HG03159 (cell line): ENCODE measurements around the gene EPN2.
"Not testable (repeated sequence)": the region's sequence is repeated elsewhere in the genome, so short reads cannot be mapped to it uniquely, and the experiment has no call there.

Experiments
- ATAC-seq: cut with Tn5 transposase; IDR thresholded peaks from one replicate; pipeline ENCODE4 v1.9.1; 2021; ENCODE audit warnings: mild to moderate bottlenecking, moderate library complexity; ENCODE audit not compliant: unreplicated experiment

Gene EPN2

GRCh38 chr17:19237139-19237388 lies at the start of gene EPN2:
Gene EPN2, plus strand, starts transcription at chr17:19237366. Its CDS starts 45,754 bp downstream, at chr17:19283120.
- not testable (repeated sequence) for ATAC-seq

GRCh38 chr17:19187883-19188869 lies 49.0 kb upstream of the EPN2 start:
- ATAC-seq, result peak; percentile 28

GRCh38 chr17:19188870-19189708 lies 48.1 kb upstream of the EPN2 start:
- peak; percentile 70 for ATAC-seq

GRCh38 chr17:19189781-19190405 lies 47.3 kb upstream of the EPN2 start:
- not testable (repeated sequence) for ATAC-seq

GRCh38 chr17:19196382-19197204 lies 40.6 kb upstream of the EPN2 start:
- peak; percentile 86 for ATAC-seq

- ATAC-seq, result peak; percentile 62
These were observed 34.7 kb upstream of the EPN2 start for GRCh38 chr17:19202448-19202847.

GRCh38 chr17:19203429-19203828 lies 33.7 kb upstream of the EPN2 start:
- ATAC-seq, result not testable (repeated sequence)

- ATAC-seq, result not testable (repeated sequence)
These were observed 21.9 kb upstream of the EPN2 start for GRCh38 chr17:19215074-19215860.

GRCh38 chr17:19216148-19216926 lies 20.8 kb upstream of the EPN2 start:
- not testable (repeated sequence) for ATAC-seq

- not testable (repeated sequence) for ATAC-seq
These were observed 18.3 kb upstream of the EPN2 start for GRCh38 chr17:19218914-19219313.

- ATAC-seq, result not testable (repeated sequence)
These were observed 17.8 kb upstream of the EPN2 start for GRCh38 chr17:19219384-19219783.

- ATAC-seq, result not testable (repeated sequence)
These were observed 17.0 kb upstream of the EPN2 start for GRCh38 chr17:19220195-19220594.

GRCh38 chr17:19226610-19227588 lies 10.3 kb upstream of the EPN2 start:
- ATAC-seq, result not testable (repeated sequence)

GRCh38 chr17:19234676-19235075 lies 2.5 kb upstream of the EPN2 start:
- not testable (repeated sequence) for ATAC-seq

GRCh38 chr17:19236351-19237138 lies 621 bp upstream of the EPN2 start:
- ATAC-seq, result peak; percentile 35

- peak; percentile 53 for ATAC-seq
These were observed 412 bp downstream of the EPN2 start for GRCh38 chr17:19237389-19238166.
